C4-2B (cell line): ENCODE measurements around the gene HLA-DMA.

Source experiments
- H3K27ac ChIP-seq: fragments of 450-650 bp; 2 replicates; pipeline ENCODE4 v1.5.1; 2017
- CTCF ChIP-seq: fragments of 450-650 bp; conservative IDR thresholded peaks from 2 replicates; pipeline ENCODE4 v1.5.1; 2017; ENCODE audit warnings: mild to moderate bottlenecking
- ZFX ChIP-seq: fragments of 450-650 bp; IDR thresholded peaks from 2 replicates; pipeline ENCODE4 v1.6.1; 2017

The HLA-DMA gene

GRCh38 chr6:32952817-32953739, at the start of gene HLA-DMA:
TSS of gene HLA-DMA (minus strand) at chr6:32953097. CDS start at chr6:32953036, 61 bp downstream.
- peak; percentile 92 for TF ChIP-seq CTCF
- TF ChIP-seq ZFX = no peak
- peak within 1 kb of the TSS; percentile 33; the same call in 1 of the 2 replicates for H3K27ac ChIP-seq

GRCh38 chr6:33001685-33002084, 48.8 kb upstream of the HLA-DMA start:
- H3K27ac ChIP-seq = no peak overlapping the region
- no peak for TF ChIP-seq CTCF
- TF ChIP-seq ZFX = no peak

- no peak overlapping the region for H3K27ac ChIP-seq
- peak; percentile 60 for TF ChIP-seq CTCF
- no peak for TF ChIP-seq ZFX
These were observed 47.2 kb upstream of the HLA-DMA start for GRCh38 chr6:33000055-33000454.

- TF ChIP-seq CTCF (no peak), ZFX (no peak)
- no peak overlapping the region for H3K27ac ChIP-seq
These were observed 42.6 kb upstream of the HLA-DMA start for GRCh38 chr6:32995448-32995847.

GRCh38 chr6:32993363-32993973, 40.6 kb upstream of the HLA-DMA start:
- no peak for TF ChIP-seq ZFX
- H3K27ac ChIP-seq = no peak overlapping the region

- no peak for TF ChIP-seq CTCF
- TF ChIP-seq ZFX = no peak
- no peak overlapping the region for H3K27ac ChIP-seq
These were observed 39.1 kb upstream of the HLA-DMA start for GRCh38 chr6:32991972-32992371.

GRCh38 chr6:32989368-32989767, 36.5 kb upstream of the HLA-DMA start:
- no peak overlapping the region for H3K27ac ChIP-seq
- TF ChIP-seq ZFX = no peak
- no peak for TF ChIP-seq CTCF
